Measurements from ENCODE around the gene MROH8. TPM values are rescaled to one million over a fixed set of nuclear protein-coding genes. Genes with fewer than 3 reads are reported as not detected.

Gene MROH8
- total RNA-seq (2014; rRNA removed; shearing (Covaris generic)): 0.11 TPM in 1 of 2 replicates, not detected in the other

- DNase-seq (ENCODE audit: low read depth): peak; percentile 97
Measured at GRCh38 chr20:37178839-37179682, at the start of gene MROH8, which contains the start of gene RPN2. Gene MROH8 (minus strand): TSS chr20:37179548. Gene RPN2 (plus strand): TSS chr20:37179330. CDS start chr20:37179357, 27 bp downstream.

- no peak for DNase-seq (ENCODE audit: low read depth)
Measured at GRCh38 chr20:37228656-37229055, 49.3 kb upstream of the MROH8 start.

GRCh38 chr20:37228082-37228481 lies 48.7 kb upstream of the MROH8 start:
- DNase-seq (ENCODE audit: low read depth): no peak

- DNase-seq (ENCODE audit: low read depth): no peak
Measured at GRCh38 chr20:37226889-37227288, 47.5 kb upstream of the MROH8 start.

- DNase-seq (ENCODE audit: low read depth): no peak
Measured at GRCh38 chr20:37225146-37225545, 45.8 kb upstream of the MROH8 start.

- peak; percentile 28 for DNase-seq (ENCODE audit: low read depth)
Measured at GRCh38 chr20:37223053-37223452, 43.7 kb upstream of the MROH8 start.

GRCh38 chr20:37222086-37222485 lies 42.7 kb upstream of the MROH8 start:
- DNase-seq (ENCODE audit: low read depth): no peak

- DNase-seq (ENCODE audit: low read depth): no peak
Measured at GRCh38 chr20:37220731-37221130, 41.4 kb upstream of the MROH8 start.

- no peak for DNase-seq (ENCODE audit: low read depth)
Measured at GRCh38 chr20:37219751-37220668, 40.7 kb upstream of the MROH8 start.

- no peak for DNase-seq (ENCODE audit: low read depth)
Measured at GRCh38 chr20:37218976-37219375, 39.6 kb upstream of the MROH8 start.

- no peak for DNase-seq (ENCODE audit: low read depth)
Measured at GRCh38 chr20:37218441-37218840, 39.1 kb upstream of the MROH8 start.

GRCh38 chr20:37209661-37210314 lies 30.4 kb upstream of the MROH8 start:
- no peak for DNase-seq (ENCODE audit: low read depth)

- no peak for DNase-seq (ENCODE audit: low read depth)
Measured at GRCh38 chr20:37209193-37209592, 29.8 kb upstream of the MROH8 start.

GRCh38 chr20:37207171-37207570 lies 27.8 kb upstream of the MROH8 start:
- DNase-seq (ENCODE audit: low read depth): no peak

- no peak for DNase-seq (ENCODE audit: low read depth)
Measured at GRCh38 chr20:37205794-37206193, 26.4 kb upstream of the MROH8 start.

GRCh38 chr20:37205130-37205529 lies 25.8 kb upstream of the MROH8 start:
- no peak for DNase-seq (ENCODE audit: low read depth)

- no peak for DNase-seq (ENCODE audit: low read depth)
Measured at GRCh38 chr20:37204056-37204455, 24.7 kb upstream of the MROH8 start.

GRCh38 chr20:37202267-37202943 lies 23.1 kb upstream of the MROH8 start:
- DNase-seq (ENCODE audit: low read depth): peak; percentile 81

GRCh38 chr20:37201827-37202162 lies 22.4 kb upstream of the MROH8 start:
- no peak for DNase-seq (ENCODE audit: low read depth)

- DNase-seq (ENCODE audit: low read depth): no peak
Measured at GRCh38 chr20:37200926-37201826, 21.8 kb upstream of the MROH8 start.

Data from Daoy (cell line).